GM13976 (cell line): ENCODE results near the gene PDLIM4.

Source experiments
- DNase-seq: peaks from one replicate; pipeline ENCODE4 v3.0.0; 2012; ENCODE audit warnings: low spot score
- in situ Hi-C: fragments of 300-500 bp; cut with MboI; formaldehyde crosslinking; loops from one replicate; pipeline ENCODE4 v1.12.0; 2022; ENCODE audit warnings: low sequenced_read_pairs, mixed read lengths, inconsistent platforms; ENCODE audit not compliant: unreplicated experiment
- TF ChIP-seq, protein P1 (sequence below): IDR thresholded peaks from 2 replicates; pipeline ENCODE4 v1.5.1; 2012; ENCODE audit warnings: borderline replicate concordance, mild to moderate bottlenecking; ENCODE audit not compliant: insufficient read depth; ENCODE audit errors: extremely low read depth, missing control alignments, control extremely low read depth

The PDLIM4 gene

GRCh38 chr5:132250547-132250946 is 6.9 kb upstream of the PDLIM4 start:
- TF ChIP-seq, protein P1, sequence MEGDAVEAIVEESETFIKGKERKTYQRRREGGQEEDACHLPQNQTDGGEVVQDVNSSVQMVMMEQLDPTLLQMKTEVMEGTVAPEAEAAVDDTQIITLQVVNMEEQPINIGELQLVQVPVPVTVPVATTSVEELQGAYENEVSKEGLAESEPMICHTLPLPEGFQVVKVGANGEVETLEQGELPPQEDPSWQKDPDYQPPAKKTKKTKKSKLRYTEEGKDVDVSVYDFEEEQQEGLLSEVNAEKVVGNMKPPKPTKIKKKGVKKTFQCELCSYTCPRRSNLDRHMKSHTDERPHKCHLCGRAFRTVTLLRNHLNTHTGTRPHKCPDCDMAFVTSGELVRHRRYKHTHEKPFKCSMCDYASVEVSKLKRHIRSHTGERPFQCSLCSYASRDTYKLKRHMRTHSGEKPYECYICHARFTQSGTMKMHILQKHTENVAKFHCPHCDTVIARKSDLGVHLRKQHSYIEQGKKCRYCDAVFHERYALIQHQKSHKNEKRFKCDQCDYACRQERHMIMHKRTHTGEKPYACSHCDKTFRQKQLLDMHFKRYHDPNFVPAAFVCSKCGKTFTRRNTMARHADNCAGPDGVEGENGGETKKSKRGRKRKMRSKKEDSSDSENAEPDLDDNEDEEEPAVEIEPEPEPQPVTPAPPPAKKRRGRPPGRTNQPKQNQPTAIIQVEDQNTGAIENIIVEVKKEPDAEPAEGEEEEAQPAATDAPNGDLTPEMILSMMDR: no peak
- in situ Hi-C loops: no loop called here

DNA sequence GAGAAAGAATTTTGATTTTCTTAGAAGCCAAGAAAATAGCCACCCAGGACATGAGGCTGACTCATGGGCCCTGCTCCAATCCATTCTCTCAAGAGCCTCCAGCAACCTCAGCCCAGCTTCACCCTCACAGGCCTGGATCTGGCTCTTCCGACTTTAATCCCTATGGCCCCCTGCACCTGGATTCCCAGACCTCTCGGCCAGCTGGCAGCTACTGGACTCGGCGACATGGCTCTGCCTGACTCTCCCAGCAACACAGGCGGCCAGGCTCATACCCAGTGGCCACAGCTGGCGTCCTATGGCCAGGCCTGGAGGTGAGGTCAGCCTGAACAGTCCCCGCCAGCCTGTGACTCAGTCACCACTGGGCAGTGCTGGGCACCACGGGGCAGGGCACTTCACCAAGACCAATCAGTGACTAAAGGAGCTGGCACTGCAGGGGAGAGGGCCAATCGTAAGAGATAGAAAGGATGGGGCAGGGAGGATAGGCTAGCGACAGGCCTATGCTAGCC is 6.2 kb upstream of the PDLIM4 start:
- in situ Hi-C loops: no loop called here
- DNase-seq: no peak
- TF ChIP-seq, protein P1: no peak

More at GRCh38 chr5:132250547-132250946, 6.9 kb upstream of the PDLIM4 start:
- DNase-seq: no peak

DNA sequence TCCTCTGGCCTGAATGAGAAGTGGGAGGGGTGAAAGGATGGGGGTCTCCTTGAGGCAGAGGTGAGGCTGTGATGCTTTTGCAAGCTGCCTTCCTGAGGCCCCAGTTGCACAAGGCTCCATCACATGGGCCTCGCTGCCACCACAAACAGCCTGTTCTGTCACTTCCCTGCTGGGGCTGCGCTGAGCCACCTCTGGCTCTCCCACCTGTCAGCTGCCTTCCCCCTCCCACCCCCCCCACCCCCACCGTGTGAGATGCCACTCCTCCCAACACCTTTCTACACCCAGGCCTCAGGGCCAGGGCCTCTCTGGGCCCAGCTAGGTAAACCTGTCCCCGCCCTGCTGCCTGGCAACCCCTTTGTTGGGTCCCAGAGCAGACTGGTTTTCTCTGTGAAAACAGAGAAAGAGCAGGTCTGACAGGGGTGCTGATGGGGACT is 4.5 kb upstream of the PDLIM4 start:
- DNase-seq: peak; percentile 17
- in situ Hi-C loops: no loop called here
- TF ChIP-seq, protein P1: no peak

- TF ChIP-seq, protein P1: no peak
- peak; percentile 16 for DNase-seq
- in situ Hi-C loops: no loop called here
Measured at GRCh38 chr5:132253452-132254320, 3.8 kb upstream of the PDLIM4 start.

DNA sequence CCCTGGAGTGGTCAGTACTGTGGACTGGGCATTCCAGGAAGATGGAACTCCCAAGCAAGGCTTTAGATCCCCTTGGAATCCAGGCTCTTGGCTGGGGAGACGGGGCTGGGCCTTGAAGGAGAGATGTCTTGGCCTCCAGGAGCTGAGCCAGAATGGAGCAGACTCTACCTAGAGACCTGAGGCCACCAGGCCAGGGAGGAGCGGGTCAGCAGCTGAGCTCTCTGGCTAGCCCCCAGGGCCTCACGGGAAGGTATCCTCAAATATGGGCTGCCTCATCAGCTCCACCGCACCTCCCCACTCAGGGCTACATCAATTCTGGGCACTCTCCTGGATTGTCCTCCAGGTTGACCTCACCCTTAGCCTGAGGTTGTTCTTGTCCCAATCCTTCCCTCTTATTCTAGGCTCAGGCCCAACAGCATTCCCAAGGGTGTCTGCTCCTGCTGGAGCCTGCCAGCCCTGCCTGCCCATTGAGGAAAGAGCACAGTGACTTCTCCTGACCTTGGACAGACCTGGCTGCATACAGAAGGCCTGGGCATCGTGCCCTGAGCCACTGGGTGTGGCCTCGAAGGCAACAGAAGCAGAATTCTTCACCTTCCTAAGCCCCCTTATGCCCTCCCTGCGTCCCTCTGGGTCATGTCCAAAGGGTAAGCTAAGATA is 3.0 kb upstream of the PDLIM4 start:
- in situ Hi-C loops: no loop called here
- no peak for DNase-seq
- TF ChIP-seq, protein P1: no peak

GRCh38 chr5:132256086-132256782 is 1.3 kb upstream of the PDLIM4 start:
- in situ Hi-C loops: no loop called here

More at GRCh38 chr5:132256086-132256782, 1.3 kb upstream of the PDLIM4 start:
- TF ChIP-seq, protein P1: no peak
- DNase-seq: no peak
